ENCODE results near the gene CLCF1.

The CLCF1 gene

GRCh38 chr11:67367761-67368227 is 5.6 kb downstream of the CLCF1 start:
- ChIA-PET POLR2A (ENCODE audit: low non-redundant PET) (no interaction called here), CTCF (interaction anchor here (0.9 to 1.7 kb wide), 2 partner anchors 11 to 19 kb away, joined by 4 read pairs; no protein-coding TSS in a partner anchor)
- peak overlapping the region; percentile 66 for H3K27ac ChIP-seq
- TF ChIP-seq CTCF (conservative IDR thresholded peaks at IDR 0.05; ENCODE audit: low read depth): no peak
- DNase-seq (ENCODE audit: low spot score): no peak

DNA sequence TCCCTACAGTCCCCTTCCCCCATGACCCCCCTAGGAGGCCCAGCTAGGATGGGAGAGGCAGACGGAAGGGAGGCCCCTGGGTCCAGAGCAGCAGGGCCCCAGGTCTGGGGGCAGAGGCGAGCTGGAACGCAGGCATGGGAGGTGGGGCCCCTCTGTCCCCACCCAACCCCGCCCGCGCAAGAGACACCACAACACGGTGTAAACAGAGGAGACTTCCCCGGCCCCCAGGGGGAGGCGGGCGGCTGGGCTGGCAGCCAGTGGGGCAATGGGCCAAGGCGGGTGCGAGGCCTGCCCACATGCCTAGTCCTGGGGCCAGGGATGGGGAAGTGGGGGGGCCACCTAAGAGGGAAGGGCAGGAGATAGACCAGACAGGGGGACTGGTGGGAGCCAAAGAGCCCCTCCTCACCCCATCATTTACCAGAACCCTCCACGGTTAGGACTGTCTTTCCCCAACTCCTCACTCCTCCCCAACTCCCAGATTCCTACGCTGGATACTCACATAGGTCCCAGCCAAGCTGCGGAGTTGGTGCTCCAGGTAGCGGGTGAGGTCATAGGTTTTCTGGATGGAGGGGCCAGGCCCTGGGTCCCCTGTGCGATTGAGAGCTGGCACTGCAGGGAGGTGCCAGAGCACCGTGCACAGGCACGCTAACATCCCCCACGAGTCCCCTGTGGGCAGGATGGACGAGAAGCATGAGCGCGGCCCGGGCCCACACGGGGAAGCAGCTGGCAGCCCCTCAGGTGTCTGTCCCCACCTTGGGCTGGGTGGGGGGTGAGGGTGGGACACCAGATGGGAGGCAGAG is 6.2 kb downstream of the CLCF1 start:
- ChIA-PET POLR2A (ENCODE audit: low non-redundant PET) (no interaction called here), CTCF (interaction anchor here (0.9 to 1.7 kb wide), 2 partner anchors 10 to 19 kb away, joined by 4 read pairs; no protein-coding TSS in a partner anchor)
- no peak for TF ChIP-seq CTCF (conservative IDR thresholded peaks at IDR 0.05; ENCODE audit: low read depth)
- H3K27ac ChIP-seq: peak overlapping the region; percentile 66
- no peak for DNase-seq (ENCODE audit: low spot score)

- no peak for DNase-seq (ENCODE audit: low spot score)
- peak overlapping the region; percentile 66 for H3K27ac ChIP-seq
- POLR2A ChIA-PET (ENCODE audit: low non-redundant PET): no interaction called here
- CTCF ChIA-PET: interaction anchor here (1.6 to 1.7 kb wide), 2 partner anchors 10 to 16 kb away, joined by 4 to 5 read pairs; no protein-coding TSS in a partner anchor
- TF ChIP-seq CTCF (conservative IDR thresholded peaks at IDR 0.05; ENCODE audit: low read depth): no peak
Measured at GRCh38 chr11:67366546-67366945, 6.9 kb downstream of the CLCF1 start.

DNA sequence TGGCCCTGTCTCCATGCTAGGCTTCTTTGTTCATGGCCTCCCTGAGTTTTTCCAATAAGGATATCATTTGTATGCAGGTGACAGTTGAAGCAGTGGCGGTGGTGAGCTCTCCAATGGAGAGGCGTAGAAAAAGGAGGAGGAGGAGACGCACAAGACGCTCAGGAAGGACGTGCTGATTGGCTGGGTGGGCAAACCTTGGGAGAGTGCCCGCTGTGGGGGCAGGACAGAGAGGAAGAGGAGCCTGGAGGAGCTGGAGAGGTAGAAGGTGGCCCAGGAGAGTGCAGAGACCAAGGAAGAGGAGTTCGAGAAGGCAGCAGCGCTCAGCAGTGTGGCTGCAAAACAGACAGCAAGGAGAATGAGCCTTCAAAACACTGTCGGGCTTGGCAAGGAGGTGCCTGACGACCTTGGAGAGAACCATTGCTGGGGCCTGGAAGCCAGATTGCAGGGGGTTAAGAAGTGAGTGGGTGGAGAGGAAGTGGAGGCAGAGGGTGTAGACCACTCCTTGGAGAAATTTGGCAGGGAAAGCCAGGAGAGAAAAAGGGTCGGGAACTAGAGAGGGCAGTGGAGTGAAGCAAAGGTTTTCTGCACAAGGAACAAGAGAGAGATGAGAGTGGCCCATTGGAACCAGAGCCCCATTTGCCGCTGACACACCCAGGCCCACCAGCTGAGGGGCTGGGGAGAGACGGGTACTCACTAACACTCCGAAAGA is 7.5 kb downstream of the CLCF1 start:
- ChIA-PET POLR2A (ENCODE audit: low non-redundant PET) (no interaction called here), CTCF (interaction anchor here (1.6 to 1.7 kb wide), 2 partner anchors 9 to 17 kb away, joined by 4 to 5 read pairs; no protein-coding TSS in a partner anchor)
- peak overlapping the region; percentile 66 for H3K27ac ChIP-seq
- no peak for TF ChIP-seq CTCF (conservative IDR thresholded peaks at IDR 0.05; ENCODE audit: low read depth)
- DNase-seq (ENCODE audit: low spot score): no peak

DNA sequence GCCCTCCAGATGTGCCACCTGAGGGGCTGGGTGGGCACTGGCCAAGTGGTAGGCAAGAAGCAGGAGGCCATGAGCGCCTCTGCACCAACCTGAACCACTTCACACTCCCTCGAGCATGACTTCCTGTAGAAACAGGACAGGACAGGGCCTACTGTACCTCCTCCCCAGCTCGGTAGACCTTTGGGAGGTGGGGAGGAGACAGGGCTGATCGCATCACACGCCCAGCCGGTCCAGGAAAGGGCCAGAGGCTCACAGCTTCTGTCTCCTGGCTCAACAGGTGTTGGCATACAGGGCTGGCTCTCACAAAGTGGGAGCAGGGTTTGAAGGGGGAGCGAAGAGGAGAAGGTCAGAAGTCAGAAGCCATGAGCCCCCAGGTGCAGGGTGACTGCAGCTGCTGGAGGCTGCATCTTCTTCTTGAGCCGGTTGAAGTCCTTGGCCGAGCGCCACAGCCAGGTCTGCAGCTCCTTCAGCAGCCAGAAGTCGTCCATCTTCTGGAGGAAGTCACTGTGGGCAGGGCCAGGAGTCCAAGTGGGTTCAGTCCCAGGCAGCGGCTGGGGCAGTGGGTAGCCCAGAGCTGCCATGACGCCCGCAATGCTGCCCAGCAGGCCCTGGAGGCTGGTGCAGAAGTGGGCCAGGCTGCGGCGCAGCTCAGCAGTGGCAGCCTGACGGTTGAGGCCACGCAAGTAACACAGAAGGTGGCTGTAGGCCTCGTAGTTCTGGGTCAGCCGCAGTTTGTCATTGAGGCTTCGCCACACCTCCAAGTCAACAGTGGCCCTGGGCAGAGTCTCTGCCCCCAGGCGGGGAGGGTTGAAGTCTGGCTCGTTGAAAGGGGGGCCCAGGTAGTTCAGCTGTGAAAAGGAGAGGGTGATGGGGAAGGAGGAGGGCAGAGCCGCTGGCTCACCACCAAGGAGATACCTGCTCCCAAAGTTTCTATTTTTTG is 8.3 kb downstream of the CLCF1 start:
- peak overlapping the region; percentile 66 for H3K27ac ChIP-seq
- no peak for DNase-seq (ENCODE audit: low spot score)
- no peak for TF ChIP-seq CTCF (conservative IDR thresholded peaks at IDR 0.05; ENCODE audit: low read depth)
- ChIA-PET POLR2A (ENCODE audit: low non-redundant PET) (no interaction called here), CTCF (interaction anchor here (0.6 to 3.5 kb wide), 3 partner anchors 17 to 125 kb away, joined by 3 to 16 read pairs (median 5); no protein-coding TSS in a partner anchor)
